Karpas-422 (cell line): ENCODE results near the gene BMERB1. TPM values are rescaled to one million over a fixed set of nuclear protein-coding genes. Genes with fewer than 3 reads are reported as not detected.
"Not testable (repeated sequence)": the region's sequence is repeated elsewhere in the genome, so short reads cannot be mapped to it uniquely, and the experiment has no call there.

ENCODE experiments used
- DNase-seq: peaks from one replicate; pipeline ENCODE4 v3.0.0-alpha.2; 2015
- H2AFZ ChIP-seq: fragments of 200-600 bp; sonication (generic); 2 replicates; pipeline ENCODE4 v1.6.1; 2014; ENCODE audit warnings: antibody characterized with exemption, low read length, mixed read lengths
- H3K27ac ChIP-seq: fragments of 200-600 bp; sonication (generic); 2 replicates; pipeline ENCODE4 v1.5.1; 2014; ENCODE audit warnings: mild to moderate bottlenecking, low read length, moderate library complexity
- H3K27me3 ChIP-seq: fragments of 200-600 bp; sonication (generic); 2 replicates; pipeline ENCODE4 v1.6.1; 2014; ENCODE audit warnings: low read length, mixed read lengths
- H3K36me3 ChIP-seq: fragments of 200-600 bp; sonication (generic); 2 replicates; pipeline ENCODE4 v1.6.1; 2014; ENCODE audit warnings: low read length, mixed read lengths; ENCODE audit not compliant: insufficient read depth
- H3K4me1 ChIP-seq: fragments of 200-600 bp; sonication (generic); 2 replicates; pipeline ENCODE4 v1.6.1; 2014; ENCODE audit warnings: mild to moderate bottlenecking, low read length, mixed read lengths
- H3K4me2 ChIP-seq: fragments of 200-600 bp; sonication (generic); 2 replicates; pipeline ENCODE4 v1.6.1; 2014; ENCODE audit warnings: low read length, low read depth, mild to moderate bottlenecking; ENCODE audit not compliant: poor library complexity, severe bottlenecking
- H3K4me3 ChIP-seq: fragments of 200-600 bp; sonication (generic); 2 replicates; pipeline ENCODE4 v1.5.1; 2014; ENCODE audit warnings: mild to moderate bottlenecking, antibody characterized with exemption, low read length, mixed read lengths
- H3K79me2 ChIP-seq: fragments of 200-600 bp; sonication (generic); 2 replicates; pipeline ENCODE4 v1.6.1; 2014; ENCODE audit warnings: mild to moderate bottlenecking, low read length, mixed read lengths
- H3K9ac ChIP-seq: fragments of 200-600 bp; sonication (generic); 2 replicates; pipeline ENCODE4 v1.6.0; 2014; ENCODE audit warnings: low read length
- H3K9me2 ChIP-seq: fragments of 200-600 bp; sonication (generic), shearing (Covaris generic); replicated peaks from 2 replicates; pipeline ENCODE4 v1.6.0; 2014; ENCODE audit warnings: mild to moderate bottlenecking, low read length, moderate library complexity; ENCODE audit not compliant: insufficient read depth
- H3K9me3 ChIP-seq: fragments of 300-700, 200-600 bp; sonication (generic); 2 replicates; pipeline ENCODE4 v1.6.1; 2014; ENCODE audit warnings: low read length, mixed read lengths
- H4K20me1 ChIP-seq: fragments of 200-600 bp; sonication (generic); 2 replicates; pipeline ENCODE4 v1.6.1; 2014; ENCODE audit warnings: mild to moderate bottlenecking, antibody characterized with exemption, low read length, low read depth; ENCODE audit not compliant: insufficient read depth
- total RNA-seq: library from RNA; depleted of rRNA; stranded (reverse); fragments of >200 nt; shearing (Covaris generic); gene quantifications from 2 replicates; pipeline ENCODE4 v1.2.3, GENCODE V29; 2014; ENCODE audit warnings: low replicate concordance

BMERB1 gene
- total RNA-seq, 1 experiment from 2014 or later, result 0.22 TPM

- H4K20me1 ChIP-seq, H3K9me3 ChIP-seq, H2AFZ ChIP-seq, H3K4me3 ChIP-seq, H3K27me3 ChIP-seq, H3K4me2 ChIP-seq, H3K27ac ChIP-seq, H3K79me2 ChIP-seq, H3K9ac ChIP-seq, H3K9me2 ChIP-seq, H3K4me1 ChIP-seq, H3K36me3 ChIP-seq, DNase-seq: not testable (repeated sequence)
Measured at GRCh38 chr16:15430884-15431283, 3.5 kb upstream of the BMERB1 start.

DNA sequence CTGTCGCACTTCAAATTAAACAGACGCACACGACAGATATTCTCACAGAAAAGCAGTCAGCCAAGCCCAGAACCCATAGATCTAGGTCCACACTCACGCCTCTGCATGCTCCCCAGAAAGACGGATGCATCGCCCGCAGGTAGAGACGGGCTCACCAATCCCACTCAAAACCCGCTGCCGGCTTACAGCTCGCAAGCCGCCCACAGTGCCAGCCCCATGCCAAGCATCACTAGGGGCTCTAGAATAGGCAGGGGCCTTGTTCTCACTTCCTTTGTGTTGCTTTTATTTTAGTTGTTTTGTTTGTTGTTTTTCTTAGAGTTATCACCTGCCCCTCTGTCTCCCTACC lies 336 bp upstream of the BMERB1 start:
- Histone ChIP-seq H3K4me1 (no peaks in the 10 kb centered on the region), H3K4me2 (no peak overlapping the region), H3K27me3 (no peaks in the 10 kb centered on the region), H3K4me3 (no peak overlapping the region), H3K9ac (no peak overlapping the region), H3K9me3 (no peaks in the 10 kb centered on the region), H4K20me1 (no peaks in the 10 kb centered on the region), H3K79me2 (no peaks in the 10 kb centered on the region), H3K36me3 (no peaks in the 10 kb centered on the region), H3K27ac (no peak overlapping the region), H2AFZ (no peak overlapping the region), H3K9me2 (no peaks in the 10 kb centered on the region)
- DNase-seq, result no peak

DNA sequence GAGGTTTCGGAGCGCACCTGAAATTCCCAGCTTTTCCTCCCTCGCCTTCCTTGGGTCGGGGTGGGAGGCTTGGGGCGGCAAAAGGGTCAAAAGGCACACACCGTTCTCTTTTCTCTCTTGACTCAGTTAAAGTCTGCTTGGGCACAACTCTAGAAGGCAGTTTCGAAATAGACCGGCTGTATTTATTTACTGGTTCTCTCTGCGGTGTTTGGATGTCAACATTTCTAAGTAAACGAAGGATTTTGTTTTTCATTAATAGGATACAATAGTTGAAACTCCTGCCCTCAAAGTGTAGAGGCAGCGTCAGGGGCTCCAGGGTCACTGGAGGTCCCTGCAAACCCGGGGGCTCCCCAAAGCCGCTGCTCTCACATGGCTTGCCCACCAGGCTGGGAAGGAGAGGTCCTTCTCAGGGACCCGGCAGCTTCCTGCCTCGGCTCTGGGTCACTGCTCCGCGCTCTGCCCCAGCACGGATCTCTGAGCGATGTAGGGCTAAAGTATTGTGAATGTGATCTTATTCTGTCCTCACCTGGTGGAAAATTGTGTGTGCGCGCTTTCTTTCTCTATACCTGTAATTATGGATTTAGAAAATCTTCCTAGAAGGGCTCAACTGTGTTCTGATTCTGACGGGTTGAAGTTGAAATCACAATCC lies 952 bp downstream of the BMERB1 start:
- H3K36me3 ChIP-seq, result no peaks in the 10 kb centered on the region
- no peaks in the 10 kb centered on the region for H3K4me1 ChIP-seq
- H3K27ac ChIP-seq, result no peak overlapping the region
- no peak overlapping the region for H3K4me3 ChIP-seq
- H3K27me3 ChIP-seq, result no peaks in the 10 kb centered on the region
- H3K9ac ChIP-seq, result no peak overlapping the region
- no peak for DNase-seq
- no peaks in the 10 kb centered on the region for H3K9me3 ChIP-seq
- H3K9me2 ChIP-seq, result no peaks in the 10 kb centered on the region
- no peak overlapping the region for H2AFZ ChIP-seq
- no peaks in the 10 kb centered on the region for H3K79me2 ChIP-seq
- no peaks in the 10 kb centered on the region for H4K20me1 ChIP-seq
- no peak overlapping the region for H3K4me2 ChIP-seq

DNA sequence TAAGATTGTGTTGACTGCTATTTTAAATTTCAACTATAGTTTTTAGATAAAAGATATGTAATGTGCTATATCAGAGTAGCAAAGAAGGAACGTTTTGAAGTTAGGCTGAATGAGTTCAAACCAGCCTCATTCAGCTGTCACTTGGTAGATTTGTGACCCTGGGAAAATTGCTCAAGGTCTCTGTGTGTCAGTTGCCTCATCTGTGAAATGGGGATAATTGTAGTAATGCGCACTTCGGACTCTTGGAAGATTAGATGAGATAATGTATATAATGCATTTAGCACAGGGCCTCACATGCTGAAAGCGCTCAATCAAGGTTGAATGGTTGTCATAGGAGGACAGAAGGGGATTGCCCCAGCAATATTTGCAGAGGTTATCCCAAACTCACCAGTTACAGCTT lies 4.7 kb downstream of the BMERB1 start:
- Histone ChIP-seq H3K4me2 (no peak overlapping the region), H3K27me3 (no peaks in the 10 kb centered on the region), H3K79me2 (no peaks in the 10 kb centered on the region), H3K36me3 (no peaks in the 10 kb centered on the region), H3K27ac (no peak overlapping the region), H3K9me2 (no peaks in the 10 kb centered on the region), H3K4me1 (no peaks in the 10 kb centered on the region), H3K9me3 (no peaks in the 10 kb centered on the region), H3K4me3 (no peak overlapping the region), H4K20me1 (no peaks in the 10 kb centered on the region), H3K9ac (no peak overlapping the region), H2AFZ (no peak overlapping the region)
- no peak for DNase-seq

DNA sequence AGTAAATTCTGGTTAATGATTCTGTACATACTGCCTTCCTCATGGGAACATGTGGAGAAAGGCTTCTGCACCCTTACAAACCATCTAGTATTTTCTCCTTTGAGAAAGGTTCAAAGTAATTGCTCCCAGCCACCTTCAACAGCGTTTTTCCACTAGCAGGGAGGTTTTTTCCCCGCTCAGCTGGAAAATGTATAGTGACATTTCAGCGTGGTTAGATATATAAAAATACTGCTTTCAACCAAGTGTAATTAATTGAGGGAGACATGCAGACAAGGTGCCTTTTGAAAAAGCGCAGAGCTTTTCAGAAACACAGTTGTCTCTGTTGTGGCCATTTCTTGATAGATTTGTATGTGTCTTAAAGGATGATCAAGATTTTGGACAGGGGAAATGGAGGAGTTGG lies 5.1 kb downstream of the BMERB1 start:
- no peak overlapping the region for H3K4me2 ChIP-seq
- H3K9me3 ChIP-seq, result no peaks in the 10 kb centered on the region
- H3K9me2 ChIP-seq, result no peaks in the 10 kb centered on the region
- H3K27ac ChIP-seq, result no peak overlapping the region
- H2AFZ ChIP-seq, result no peak overlapping the region
- no peaks in the 10 kb centered on the region for H3K36me3 ChIP-seq
- no peaks in the 10 kb centered on the region for H3K4me1 ChIP-seq
- H3K79me2 ChIP-seq, result no peaks in the 10 kb centered on the region
- H3K27me3 ChIP-seq, result no peaks in the 10 kb centered on the region
- no peak for DNase-seq
- no peak overlapping the region for H3K4me3 ChIP-seq
- H4K20me1 ChIP-seq, result no peaks in the 10 kb centered on the region
- H3K9ac ChIP-seq, result no peak overlapping the region

DNA sequence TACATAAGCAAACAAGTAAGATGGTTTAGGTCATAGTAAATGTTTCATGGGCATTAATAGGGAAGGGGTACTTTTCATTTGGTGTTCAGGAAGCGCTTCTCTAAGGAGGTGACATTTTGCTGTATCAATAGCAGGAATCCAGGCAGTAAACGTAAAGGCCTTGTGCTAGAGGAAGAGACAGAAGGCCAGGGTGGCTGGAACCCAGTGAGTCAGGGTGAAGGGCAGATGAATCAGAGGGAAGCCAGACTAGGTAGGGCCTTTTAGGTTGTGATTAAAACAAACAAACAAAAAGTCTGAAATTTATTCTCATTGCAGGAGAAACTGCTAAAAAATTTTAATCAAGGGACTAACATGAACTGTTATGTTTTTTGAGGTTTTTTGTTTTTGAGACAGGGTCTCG lies 6.5 kb downstream of the BMERB1 start:
- no peaks in the 10 kb centered on the region for H3K4me1 ChIP-seq
- no peaks in the 10 kb centered on the region for H3K9me3 ChIP-seq
- no peak overlapping the region for H3K27ac ChIP-seq
- H3K9me2 ChIP-seq, result no peaks in the 10 kb centered on the region
- no peak overlapping the region for H2AFZ ChIP-seq
- no peak overlapping the region for H3K4me2 ChIP-seq
- H3K79me2 ChIP-seq, result no peaks in the 10 kb centered on the region
- no peaks in the 10 kb centered on the region for H3K36me3 ChIP-seq
- no peaks in the 10 kb centered on the region for H3K27me3 ChIP-seq
- no peak overlapping the region for H3K9ac ChIP-seq
- no peak overlapping the region for H3K4me3 ChIP-seq
- DNase-seq, result no peak
- no peaks in the 10 kb centered on the region for H4K20me1 ChIP-seq

GRCh38 chr16:15442140-15442539 lies 7.8 kb downstream of the BMERB1 start:
- not testable (repeated sequence) for H4K20me1 ChIP-seq, H3K36me3 ChIP-seq, H3K9me3 ChIP-seq, DNase-seq, H3K27ac ChIP-seq, H2AFZ ChIP-seq, H3K27me3 ChIP-seq, H3K9me2 ChIP-seq, H3K79me2 ChIP-seq, H3K4me3 ChIP-seq, H3K4me2 ChIP-seq, H3K4me1 ChIP-seq, H3K9ac ChIP-seq

GRCh38 chr16:15443753-15444152 lies 9.4 kb downstream of the BMERB1 start:
- Histone ChIP-seq H3K4me2 (no peak overlapping the region), H3K9me3 (no peaks in the 10 kb centered on the region), H3K9me2 (no peaks in the 10 kb centered on the region), H2AFZ (no peak overlapping the region), H3K27ac (no peak overlapping the region), H3K27me3 (no peaks in the 10 kb centered on the region), H3K9ac (no peak overlapping the region), H3K4me3 (no peak overlapping the region), H4K20me1 (no peaks in the 10 kb centered on the region), H3K4me1 (no peaks in the 10 kb centered on the region), H3K36me3 (no peaks in the 10 kb centered on the region), H3K79me2 (no peaks in the 10 kb centered on the region)
- DNase-seq, result no peak

DNA sequence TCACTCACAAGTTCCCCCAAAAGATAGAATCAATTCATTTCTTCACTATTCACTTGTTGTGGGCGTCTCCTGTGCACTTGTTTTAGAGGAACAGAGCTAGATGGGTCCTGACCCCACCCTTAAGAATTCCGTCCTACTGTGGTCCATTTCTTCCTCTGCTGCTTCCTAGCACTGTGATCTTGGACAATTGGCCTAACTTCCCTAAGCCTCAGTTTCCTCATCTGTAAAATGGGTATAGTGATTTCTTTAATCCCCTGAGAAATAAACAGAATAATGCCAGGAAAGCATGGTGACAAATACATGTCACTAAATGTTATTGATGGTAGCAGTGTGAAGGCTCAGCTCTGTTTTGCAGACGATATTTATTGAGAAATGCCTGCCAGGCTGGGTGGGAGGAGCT lies 9.9 kb downstream of the BMERB1 start:
- Histone ChIP-seq H3K9me2 (no peaks in the 10 kb centered on the region), H3K4me3 (no peak overlapping the region), H3K27me3 (no peaks in the 10 kb centered on the region), H3K27ac (no peak overlapping the region), H3K4me1 (no peaks in the 10 kb centered on the region), H3K4me2 (no peak overlapping the region), H3K79me2 (no peaks in the 10 kb centered on the region), H3K36me3 (no peaks in the 10 kb centered on the region), H2AFZ (no peak overlapping the region), H4K20me1 (no peaks in the 10 kb centered on the region), H3K9ac (no peak overlapping the region), H3K9me3 (no peaks in the 10 kb centered on the region)
- DNase-seq, result no peak
